K562 (cell line): ENCODE results near the gene CCNT1. TPM values are rescaled to one million over a fixed set of nuclear protein-coding genes. Genes with fewer than 3 reads are reported as not detected.

Experiments
- ARID1B ChIP-seq: fragments of 450-650 bp; IDR thresholded peaks from 2 replicates; pipeline ENCODE4 v1.6.1; 2016; ENCODE audit warnings: antibody characterized with exemption, mild to moderate bottlenecking, inconsistent platforms
- ARID3A ChIP-seq: IDR thresholded peaks from 2 replicates; pipeline ENCODE4 v1.6.1; 2012; ENCODE audit warnings: low read depth, low read length, improper control_type of control experiment, borderline replicate concordance
- ATF1 ChIP-seq, 2 experiments: fragments of 450-650 bp in 1 of 2; IDR thresholded peaks; 2 replicates each; pipeline ENCODE4 v1.6.1; 2016; ENCODE audit warnings: missing compliant biosample characterization in 1 of 2, missing genetic modification characterization in 1 of 2
- CBFA2T3 ChIP-seq: fragments of 450-650 bp; IDR thresholded peaks from 2 replicates; pipeline ENCODE4 v1.6.1; 2017
- CCAR2 ChIP-seq: fragments of 200-400 bp; formaldehyde crosslinking; IDR thresholded peaks from 2 replicates; pipeline ENCODE4 v1.6.1; 2017; ENCODE audit warnings: mild to moderate bottlenecking, low read depth, low read length
- EP300 ChIP-seq: IDR thresholded peaks from 2 replicates; pipeline ENCODE4 v1.6.1; 2012; ENCODE audit warnings: low read length, improper control_type of control experiment
- FOSL1 ChIP-seq: fragments of 200-800 bp; sonication (Bioruptor generic); conservative IDR thresholded peaks from 2 replicates; pipeline ENCODE4 v1.6.1; 2016; ENCODE audit warnings: missing genetic modification characterization, missing compliant biosample characterization
- HDAC1 ChIP-seq, 2 experiments: fragments of 450-650 bp; IDR thresholded peaks; 2 replicates each; pipeline ENCODE4 v1.6.1; 2016 to 2017; ENCODE audit warnings: inconsistent platforms in 1 of 2, mild to moderate bottlenecking in 1 of 2, moderate library complexity in 1 of 2
- JUNB ChIP-seq: fragments of 450-650 bp; formaldehyde crosslinking; conservative IDR thresholded peaks from 2 replicates; pipeline ENCODE4 v1.4.0; 2020; ENCODE audit warnings: mild to moderate bottlenecking
- JUND ChIP-seq, 2 experiments: IDR thresholded peaks; 2 replicates in 1 of 2; 3 replicates in 1 of 2; pipeline ENCODE4 v1.6.1; 2011; ENCODE audit warnings: borderline replicate concordance in 2 of 2, low read depth in 2 of 2, low read length in 2 of 2, improper control_type of control experiment in 1 of 2, missing biosample characterization in 1 of 2, missing genetic modification characterization in 1 of 2, missing genetic modification reagents in 1 of 2
- KAT8 ChIP-seq: fragments of 450-650 bp; IDR thresholded peaks from 2 replicates; pipeline ENCODE4 v1.6.1; 2016; ENCODE audit warnings: low read depth, mild to moderate bottlenecking
- KDM5B ChIP-seq: fragments of 200-600 bp; sonication (generic); IDR thresholded peaks from 2 replicates; pipeline ENCODE4 v1.6.1; 2012; ENCODE audit warnings: low read depth, mild to moderate bottlenecking, moderate library complexity, low read length, control low read depth, inconsistent platforms; ENCODE audit not compliant: insufficient replicate concordance
- MEIS2 ChIP-seq: fragments of 450-650 bp; IDR thresholded peaks from 2 replicates; pipeline ENCODE4 v1.6.1; 2014; ENCODE audit warnings: mild to moderate bottlenecking; ENCODE audit not compliant: partially characterized antibody
- MTA1 ChIP-seq: fragments of 450-650 bp; IDR thresholded peaks from 2 replicates; pipeline ENCODE4 v1.6.1; 2017; ENCODE audit warnings: borderline replicate concordance
- MTA2 ChIP-seq: fragments of 450-650 bp; IDR thresholded peaks from 2 replicates; pipeline ENCODE4 v1.6.1; 2016; ENCODE audit warnings: low read depth
- NCOA4 ChIP-seq: fragments of 450-650 bp; IDR thresholded peaks from 2 replicates; pipeline ENCODE4 v1.6.1; 2018; ENCODE audit warnings: mild to moderate bottlenecking; ENCODE audit not compliant: partially characterized antibody
- POLR2B ChIP-seq: fragments of 450-650 bp; IDR thresholded peaks from 2 replicates; pipeline ENCODE4 v1.6.1; 2018; ENCODE audit warnings: low read depth; ENCODE audit not compliant: partially characterized antibody
- PTBP1 ChIP-seq: fragments of 200-400 bp; formaldehyde crosslinking; IDR thresholded peaks from 2 replicates; pipeline ENCODE4 v1.6.1; 2017; ENCODE audit warnings: low read depth, low read length
- RNF2 ChIP-seq: sonication (generic); IDR thresholded peaks from 2 replicates; pipeline ENCODE4 v1.6.1; 2016
- SMAD4 ChIP-seq: fragments of 250-450 bp; sonication (Bioruptor Pico); conservative IDR thresholded peaks from 2 replicates; pipeline ENCODE4 v1.8.0; 2021; ENCODE audit warnings: inconsistent platforms, mild to moderate bottlenecking, moderate library complexity
- TEAD1 ChIP-seq, 2 experiments: fragments of 450-650 bp in 1 of 2; sonication (generic) in 1 of 2; formaldehyde crosslinking; IDR thresholded peaks; 2 replicates each; pipeline versions ENCODE4 v1.4.0 to v1.8.0; 2020 to 2022; ENCODE audit warnings: mild to moderate bottlenecking in 2 of 2, missing genetic modification reagents in 1 of 2
- ZBTB5 ChIP-seq: fragments of 450-650 bp; IDR thresholded peaks from 2 replicates; pipeline ENCODE4 v1.6.1; 2017; ENCODE audit warnings: antibody characterized with exemption
- ZNF12 ChIP-seq: sonication (generic); formaldehyde crosslinking; IDR thresholded peaks from 2 replicates; pipeline ENCODE4 v1.4.0; 2020; ENCODE audit warnings: mild to moderate bottlenecking, missing genetic modification reagents
- ZNF121 ChIP-seq: sonication (generic); formaldehyde crosslinking; conservative IDR thresholded peaks from 2 replicates; pipeline ENCODE4 v1.8.0; 2022; ENCODE audit warnings: missing genetic modification reagents
- ZNF134 ChIP-seq: fragments of 250-450 bp; sonication (Bioruptor Pico); conservative IDR thresholded peaks from 2 replicates; pipeline ENCODE4 v1.4.0; 2020
- ZNF24 ChIP-seq: fragments of 450-650 bp; IDR thresholded peaks from 2 replicates; pipeline ENCODE4 v1.6.1; 2016
- ZNF282 ChIP-seq: sonication (generic); formaldehyde crosslinking; IDR thresholded peaks from 2 replicates; pipeline ENCODE4 v1.8.1; 2023; ENCODE audit warnings: missing genetic modification reagents
- ZNF583 ChIP-seq: fragments of 250-450 bp; sonication (Bioruptor Pico); IDR thresholded peaks from 2 replicates; pipeline ENCODE4 v1.4.0; 2020
- polyA plus RNA-seq, 8 experiments: library from polyadenylated mRNA; depleted of rRNA in 4 of 8; stranded (reverse) in 5 of 8; unstranded in 3 of 8; fragments of >200 nt; fragmentation: Nextera tagmentation in 2 of 8; fragmentation: Illumina TruSeq in 1 of 8; extraction: Ambion mirVana in 2 of 8; extraction: Trizol in 1 of 8; gene quantifications; 2 replicates each; pipeline versions ENCODE4 v1.2.1 to v1.2.3, GENCODE V29; 2011 to 2014; ENCODE audit warnings: inconsistent platforms in 1 of 8, missing spikeins in 1 of 8
- total RNA-seq, 7 experiments: library from RNA; depleted of rRNA in 6 of 7; stranded (reverse); fragments of >200 nt in 6 of 7; fragmentation: Illumina TruSeq in 2 of 7; extraction: Trizol in 2 of 7; gene quantifications; 2 replicates each; pipeline versions ENCODE4 v1.2.1 to v1.2.3, GENCODE V29; 2011 to 2021; ENCODE audit warnings: low replicate concordance in 1 of 7

Gene CCNT1
- total and polyA plus RNA-seq, 9 of the 15 experiments (the other 6 are each of a cell fraction or from before 2014, with no cell fraction given), result 9.7 to 52.4 (median 33.4) TPM

GRCh38 chr12:48687592-48687991, 28.9 kb downstream of the CCNT1 start (continued):
- TF ChIP-seq ZBTB5, result no peak
- no peak for TF ChIP-seq CCAR2
- TF ChIP-seq ATF1 (CRISPR knock-in tag; IDR thresholded peaks at IDR 0.05), result no peak
- TF ChIP-seq ATF1 (tag; IDR thresholded peaks at IDR 0.05), result no peak
- peak; percentile 50; the same call in 1 of the 2 replicates for TF ChIP-seq ARID1B
- TF ChIP-seq POLR2B, result no peak
- no peak for TF ChIP-seq MTA2
- TF ChIP-seq CBFA2T3, result 0 out of 2 replicates have a peak, but pooled peaks have one; percentile 12
- TF ChIP-seq RNF2, result no peak
- no peak for TF ChIP-seq ZNF24
- no peak for TF ChIP-seq ZNF134
- TF ChIP-seq ARID3A, result no peak
- TF ChIP-seq KDM5B, result no peak
- TF ChIP-seq ZNF121 (CRISPR knock-in tag), result no peak
- no peak for TF ChIP-seq EP300
- TF ChIP-seq TEAD1 (CRISPR knock-in tag; IDR thresholded peaks at IDR 0.05), result no peak
- no peak for TF ChIP-seq SMAD4 (CRISPR knock-in tag)
- TF ChIP-seq NCOA4, result no peak
- no peak for TF ChIP-seq PTBP1
- TF ChIP-seq JUND (IDR thresholded peaks at IDR 0.05; ENCODE audit: borderline replicate concordance, low read depth, low read length), result peak; percentile 4; the same call in 1 of the 2 replicates
- TF ChIP-seq JUND (tag; IDR thresholded peaks at IDR 0.05; ENCODE audit: borderline replicate concordance, low read depth, low read length), result peak; percentile 44; the same call in 1 of the 3 replicates
- no peak for TF ChIP-seq KAT8
- TF ChIP-seq HDAC1 (IDR thresholded peaks at IDR 0.05), result no peak
- TF ChIP-seq ZNF12 (CRISPR knock-in tag), result no peak
- TF ChIP-seq FOSL1 (tag), result peak; percentile 70
- no peak for TF ChIP-seq ZNF282
- no peak for TF ChIP-seq MTA1
- TF ChIP-seq ZNF583 (CRISPR knock-in tag), result no peak
- no peak for TF ChIP-seq MEIS2
- no peak for TF ChIP-seq JUNB (CRISPR knock-in tag)
